ENCODE measurements around the gene ZNF597.

ZNF597 gene, protein sequence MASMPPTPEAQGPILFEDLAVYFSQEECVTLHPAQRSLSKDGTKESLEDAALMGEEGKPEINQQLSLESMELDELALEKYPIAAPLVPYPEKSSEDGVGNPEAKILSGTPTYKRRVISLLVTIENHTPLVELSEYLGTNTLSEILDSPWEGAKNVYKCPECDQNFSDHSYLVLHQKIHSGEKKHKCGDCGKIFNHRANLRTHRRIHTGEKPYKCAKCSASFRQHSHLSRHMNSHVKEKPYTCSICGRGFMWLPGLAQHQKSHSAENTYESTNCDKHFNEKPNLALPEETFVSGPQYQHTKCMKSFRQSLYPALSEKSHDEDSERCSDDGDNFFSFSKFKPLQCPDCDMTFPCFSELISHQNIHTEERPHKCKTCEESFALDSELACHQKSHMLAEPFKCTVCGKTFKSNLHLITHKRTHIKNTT

DNA sequence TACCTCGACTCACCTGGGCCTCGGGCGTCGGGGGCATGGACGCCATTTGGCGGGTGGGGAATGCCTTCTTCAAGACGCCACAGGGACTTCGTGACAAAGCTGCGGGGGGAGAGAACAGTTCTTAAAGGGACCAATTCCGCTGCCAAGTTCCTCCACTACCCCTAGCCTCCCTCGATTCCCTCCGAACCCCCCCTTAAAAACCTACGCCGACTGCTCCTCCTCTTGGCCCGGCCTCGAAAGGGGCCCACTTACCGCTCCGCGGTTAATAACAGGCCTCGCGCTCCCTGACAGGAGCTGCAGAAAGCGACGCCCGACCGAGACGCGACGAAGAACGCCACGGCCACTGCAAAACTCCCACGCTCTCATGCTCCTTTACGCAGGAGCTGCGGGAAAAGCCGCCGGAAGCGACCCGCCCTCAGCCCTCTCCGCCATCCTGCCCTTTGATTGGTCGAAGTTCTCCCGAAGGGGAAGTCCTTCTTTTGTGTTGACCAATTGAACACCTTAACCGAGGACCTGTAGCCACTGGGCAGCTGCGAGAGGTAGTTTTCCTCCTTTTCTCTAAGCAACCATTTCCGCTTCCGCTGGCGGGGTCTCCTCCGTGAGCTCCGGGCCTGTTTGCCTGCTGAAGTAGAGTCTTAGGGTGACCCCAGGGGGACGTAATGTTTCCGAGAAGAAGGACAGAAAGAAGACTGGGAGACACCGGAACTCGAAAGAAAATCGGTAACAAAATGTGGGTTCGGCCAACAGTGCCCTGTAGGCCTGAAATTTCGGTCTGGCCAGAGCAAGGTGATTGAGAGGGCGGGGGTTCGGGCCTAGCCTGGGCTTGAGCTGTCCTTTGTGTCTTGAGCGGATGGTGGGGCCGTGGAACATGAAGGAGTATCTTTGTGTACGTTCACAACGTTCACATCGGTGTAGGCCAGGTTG, at the start of gene ZNF597, which contains the start of gene NAA60:
Gene ZNF597 (minus strand): TSS at position 397 of the 924 bp plus-strand sequence. CDS start 351 bp downstream, at position 46.
Gene NAA60 (plus strand): TSS at position 573 of the 924 bp plus-strand sequence. CDS start 32,548 bp downstream, outside the sequence.
- no peaks in the 10 kb centered on the region for H3K36me3 ChIP-seq (ENCODE audit: control insufficient read depth, insufficient read depth, low read length)
- WGBS (ENCODE audit: insufficient coverage, insufficient read length), result no CpG with 5 or more reads among the region's 61 CpGs
- H3K27me3 ChIP-seq (ENCODE audit: control insufficient read depth, insufficient read depth, low read length), result no peaks in the 10 kb centered on the region
- no peaks in the 10 kb centered on the region for H3K4me1 ChIP-seq (ENCODE audit: control insufficient read depth, insufficient read depth, low read length)
- peak within 1 kb of the TSS; percentile 67; the same call in 1 of the 2 replicates for H3K4me3 ChIP-seq (ENCODE audit: low read length)
- no peaks in the 10 kb centered on the region for H3K9me3 ChIP-seq (ENCODE audit: control insufficient read depth, insufficient read depth, low read length)
- DNase-seq (ENCODE audit: low read depth, low spot score), result peak; percentile 57
- H3K27ac ChIP-seq (ENCODE audit: low read length), result no peak within 1 kb of the TSS

DNA sequence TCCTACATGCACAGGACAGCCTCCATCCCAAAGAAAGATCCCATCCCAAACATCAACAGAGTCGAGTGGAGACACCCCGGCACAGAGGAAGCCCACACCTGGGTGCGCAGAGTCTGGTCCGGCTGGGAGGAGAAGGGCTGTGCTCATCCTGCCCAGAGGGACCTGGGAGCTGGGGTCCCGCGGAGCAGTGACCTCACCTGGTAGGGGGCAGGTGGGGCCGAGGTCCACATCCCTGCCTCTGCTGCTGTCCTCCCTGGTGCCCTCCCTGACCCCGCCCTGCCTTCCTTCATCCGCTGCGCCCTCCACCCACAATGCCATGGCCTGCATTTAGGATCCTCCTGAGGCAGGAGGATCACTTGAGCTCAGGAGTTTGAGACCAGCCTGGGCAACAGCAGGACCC, 49.1 kb upstream of the ZNF597 start:
- H3K9me3 ChIP-seq (ENCODE audit: control insufficient read depth, insufficient read depth, low read length), result no peaks in the 10 kb centered on the region
- H3K27me3 ChIP-seq (ENCODE audit: control insufficient read depth, insufficient read depth, low read length), result no peaks in the 10 kb centered on the region
- no peak for DNase-seq (ENCODE audit: low read depth, low spot score)
- H3K4me1 ChIP-seq (ENCODE audit: control insufficient read depth, insufficient read depth, low read length), result no peaks in the 10 kb centered on the region
- no peak overlapping the region for H3K4me3 ChIP-seq (ENCODE audit: low read length)
- WGBS (ENCODE audit: insufficient coverage, insufficient read length), result no CpG with 5 or more reads among the region's 10 CpGs
- peaks cover 4% of the 10 kb centered on the region; the same call in 1 of the 2 replicates for H3K36me3 ChIP-seq (ENCODE audit: control insufficient read depth, insufficient read depth, low read length)
- no peak overlapping the region for H3K27ac ChIP-seq (ENCODE audit: low read length)

DNA sequence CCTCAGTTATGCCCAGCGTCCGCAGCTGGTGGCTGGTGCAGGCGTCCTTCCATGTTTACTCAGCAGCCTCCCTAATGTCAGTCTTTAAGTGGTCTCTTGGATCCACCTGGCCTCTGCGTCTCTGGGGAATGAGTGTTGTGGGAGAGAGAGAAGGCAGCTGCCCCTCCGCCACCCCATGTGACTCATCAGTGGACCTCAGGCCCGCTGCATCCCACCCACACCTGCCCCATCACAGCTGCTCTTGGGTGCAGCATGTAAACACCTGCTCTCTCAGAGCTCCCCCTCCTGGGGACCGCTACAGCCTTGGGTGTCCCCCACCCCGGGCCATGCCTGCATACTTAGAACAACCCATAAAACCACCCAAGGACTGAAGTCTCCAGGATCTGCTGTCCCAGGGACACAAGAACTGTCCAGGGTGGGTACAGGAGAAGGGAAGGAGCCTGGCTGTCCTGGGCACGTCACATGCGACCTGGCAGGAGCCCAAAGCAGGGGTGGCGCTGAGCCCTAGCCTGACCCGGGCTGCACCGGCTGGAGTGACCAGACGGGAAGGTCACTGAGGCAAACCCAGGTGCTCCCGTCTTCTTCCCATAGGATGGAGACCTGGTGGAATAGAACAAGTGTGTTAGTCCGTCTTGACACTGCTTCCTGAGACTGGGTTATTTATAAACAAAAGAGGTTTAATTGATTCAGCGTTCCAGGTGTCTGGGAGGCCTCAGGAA, 47.8 kb upstream of the ZNF597 start:
- Histone ChIP-seq H3K36me3 (ENCODE audit: control insufficient read depth, insufficient read depth, low read length) (peaks cover 6% of the 10 kb centered on the region; the same call in 1 of the 2 replicates), H3K9me3 (ENCODE audit: control insufficient read depth, insufficient read depth, low read length) (no peaks in the 10 kb centered on the region), H3K27me3 (ENCODE audit: control insufficient read depth, insufficient read depth, low read length) (no peaks in the 10 kb centered on the region), H3K4me1 (ENCODE audit: control insufficient read depth, insufficient read depth, low read length) (no peaks in the 10 kb centered on the region), H3K27ac (ENCODE audit: low read length) (no peak overlapping the region), H3K4me3 (ENCODE audit: low read length) (no peak overlapping the region)
- WGBS (ENCODE audit: insufficient coverage, insufficient read length), result no CpG with 5 or more reads among the region's 17 CpGs
- DNase-seq (ENCODE audit: low read depth, low spot score), result no peak

GRCh38 chr16:3488801-3489200, 45.5 kb upstream of the ZNF597 start:
- no CpG with 5 or more reads among the region's 13 CpGs for WGBS (ENCODE audit: insufficient coverage, insufficient read length)
- Histone ChIP-seq H3K4me3 (ENCODE audit: low read length) (no peak overlapping the region), H3K27me3 (ENCODE audit: control insufficient read depth, insufficient read depth, low read length) (no peaks in the 10 kb centered on the region), H3K9me3 (ENCODE audit: control insufficient read depth, insufficient read depth, low read length) (no peaks in the 10 kb centered on the region), H3K4me1 (ENCODE audit: control insufficient read depth, insufficient read depth, low read length) (no peaks in the 10 kb centered on the region), H3K36me3 (ENCODE audit: control insufficient read depth, insufficient read depth, low read length) (peaks cover 23% of the 10 kb centered on the region), H3K27ac (ENCODE audit: low read length) (no peak overlapping the region)
- DNase-seq (ENCODE audit: low read depth, low spot score), result no peak

- no CpG with 5 or more reads among the region's 24 CpGs for WGBS (ENCODE audit: insufficient coverage, insufficient read length)
- no peak for DNase-seq (ENCODE audit: low read depth, low spot score)
- peaks cover 28% of the 10 kb centered on the region for H3K36me3 ChIP-seq (ENCODE audit: control insufficient read depth, insufficient read depth, low read length)
Observed at GRCh38 chr16:3487521-3488410, 44.5 kb upstream of the ZNF597 start.

GRCh38 chr16:3486506-3487215, 43.4 kb upstream of the ZNF597 start:
- H3K9me3 ChIP-seq (ENCODE audit: control insufficient read depth, insufficient read depth, low read length), result no peaks in the 10 kb centered on the region
- WGBS (ENCODE audit: insufficient coverage, insufficient read length), result no CpG with 5 or more reads among the region's 24 CpGs
- no peaks in the 10 kb centered on the region for H3K4me1 ChIP-seq (ENCODE audit: control insufficient read depth, insufficient read depth, low read length)
- no peak overlapping the region for H3K4me3 ChIP-seq (ENCODE audit: low read length)
- no peaks in the 10 kb centered on the region for H3K27me3 ChIP-seq (ENCODE audit: control insufficient read depth, insufficient read depth, low read length)
- H3K36me3 ChIP-seq (ENCODE audit: control insufficient read depth, insufficient read depth, low read length), result peaks cover 30% of the 10 kb centered on the region
- H3K27ac ChIP-seq (ENCODE audit: low read length), result no peak overlapping the region
- no peak for DNase-seq (ENCODE audit: low read depth, low spot score)

More at GRCh38 chr16:3487521-3488410, 44.5 kb upstream of the ZNF597 start:
- Histone ChIP-seq H3K27me3 (ENCODE audit: control insufficient read depth, insufficient read depth, low read length) (no peaks in the 10 kb centered on the region), H3K4me1 (ENCODE audit: control insufficient read depth, insufficient read depth, low read length) (no peaks in the 10 kb centered on the region), H3K9me3 (ENCODE audit: control insufficient read depth, insufficient read depth, low read length) (no peaks in the 10 kb centered on the region), H3K27ac (ENCODE audit: low read length) (no peak overlapping the region), H3K4me3 (ENCODE audit: low read length) (no peak overlapping the region)

DNA sequence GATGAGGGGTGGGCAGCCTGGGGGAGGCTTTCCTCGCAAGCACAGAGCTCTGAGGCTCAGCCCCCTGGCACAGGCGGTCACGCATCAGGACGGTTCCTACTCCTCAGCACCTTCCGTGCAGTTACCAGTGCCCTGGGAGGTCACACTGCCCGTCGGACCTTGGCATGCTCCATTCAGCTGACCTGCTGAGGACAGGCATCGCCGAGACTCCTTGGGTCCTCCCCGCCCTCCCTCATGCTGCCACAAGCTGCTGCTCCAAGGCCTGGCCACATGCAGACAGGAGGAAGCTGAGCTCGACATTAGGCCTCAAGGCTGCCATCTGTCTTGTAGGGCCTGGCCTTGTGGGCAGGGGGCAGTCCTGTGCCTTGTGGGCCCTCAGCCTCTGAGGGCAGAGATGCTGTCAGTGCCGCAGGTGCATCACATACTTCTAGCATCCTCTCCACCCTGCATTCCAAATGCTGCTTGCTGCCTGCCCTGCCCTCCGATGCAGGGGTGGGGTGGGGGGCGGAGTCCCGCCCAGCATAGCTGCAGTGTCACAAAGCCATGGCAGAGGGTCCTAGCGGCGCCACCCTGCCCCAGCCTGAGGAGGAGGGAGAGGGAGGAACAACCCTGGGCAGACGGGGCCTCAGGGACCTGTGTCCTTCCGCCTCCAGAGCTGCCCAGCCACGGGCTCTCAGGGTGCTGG, 42.7 kb upstream of the ZNF597 start:
- Histone ChIP-seq H3K27ac (ENCODE audit: low read length) (no peak overlapping the region), H3K27me3 (ENCODE audit: control insufficient read depth, insufficient read depth, low read length) (no peaks in the 10 kb centered on the region), H3K4me1 (ENCODE audit: control insufficient read depth, insufficient read depth, low read length) (no peaks in the 10 kb centered on the region), H3K36me3 (ENCODE audit: control insufficient read depth, insufficient read depth, low read length) (peaks cover 30% of the 10 kb centered on the region), H3K4me3 (ENCODE audit: low read length) (no peak overlapping the region), H3K9me3 (ENCODE audit: control insufficient read depth, insufficient read depth, low read length) (no peaks in the 10 kb centered on the region)
- DNase-seq (ENCODE audit: low read depth, low spot score), result no peak
- WGBS (ENCODE audit: insufficient coverage, insufficient read length), result no CpG with 5 or more reads among the region's 20 CpGs

- H3K4me1 ChIP-seq (ENCODE audit: control insufficient read depth, insufficient read depth, low read length), result no peaks in the 10 kb centered on the region
- no CpG with 5 or more reads among the region's 15 CpGs for WGBS (ENCODE audit: insufficient coverage, insufficient read length)
- H3K27me3 ChIP-seq (ENCODE audit: control insufficient read depth, insufficient read depth, low read length), result no peaks in the 10 kb centered on the region
- H3K4me3 ChIP-seq (ENCODE audit: low read length), result no peak overlapping the region
- H3K9me3 ChIP-seq (ENCODE audit: control insufficient read depth, insufficient read depth, low read length), result no peaks in the 10 kb centered on the region
- no peak overlapping the region for H3K27ac ChIP-seq (ENCODE audit: low read length)
- H3K36me3 ChIP-seq (ENCODE audit: control insufficient read depth, insufficient read depth, low read length), result peaks cover 30% of the 10 kb centered on the region
- DNase-seq (ENCODE audit: low read depth, low spot score), result no peak
Observed at GRCh38 chr16:3485097-3485745, 41.9 kb upstream of the ZNF597 start.
